Measurements from ENCODE around the gene SGMS1.

DNA sequence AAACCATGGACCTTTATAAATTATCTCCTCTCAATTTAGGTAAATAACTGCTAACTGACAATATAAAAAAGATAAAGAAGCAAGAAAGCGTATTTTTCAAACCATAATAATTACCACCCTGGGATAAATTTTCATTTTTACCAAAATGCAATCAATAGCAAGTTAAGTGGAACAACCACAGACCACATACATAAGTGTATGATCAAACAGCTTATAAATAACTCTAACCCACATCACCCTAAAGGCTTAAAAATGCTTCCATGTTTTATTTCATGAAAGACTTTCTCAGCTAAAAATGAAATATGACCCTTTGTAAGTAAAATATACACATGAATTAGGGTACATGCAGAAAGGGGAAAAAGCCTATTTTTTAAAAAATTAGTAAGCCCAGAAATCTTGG, 156.5 kb downstream of the SGMS1 start:
- TF ChIP-seq, protein P1, sequence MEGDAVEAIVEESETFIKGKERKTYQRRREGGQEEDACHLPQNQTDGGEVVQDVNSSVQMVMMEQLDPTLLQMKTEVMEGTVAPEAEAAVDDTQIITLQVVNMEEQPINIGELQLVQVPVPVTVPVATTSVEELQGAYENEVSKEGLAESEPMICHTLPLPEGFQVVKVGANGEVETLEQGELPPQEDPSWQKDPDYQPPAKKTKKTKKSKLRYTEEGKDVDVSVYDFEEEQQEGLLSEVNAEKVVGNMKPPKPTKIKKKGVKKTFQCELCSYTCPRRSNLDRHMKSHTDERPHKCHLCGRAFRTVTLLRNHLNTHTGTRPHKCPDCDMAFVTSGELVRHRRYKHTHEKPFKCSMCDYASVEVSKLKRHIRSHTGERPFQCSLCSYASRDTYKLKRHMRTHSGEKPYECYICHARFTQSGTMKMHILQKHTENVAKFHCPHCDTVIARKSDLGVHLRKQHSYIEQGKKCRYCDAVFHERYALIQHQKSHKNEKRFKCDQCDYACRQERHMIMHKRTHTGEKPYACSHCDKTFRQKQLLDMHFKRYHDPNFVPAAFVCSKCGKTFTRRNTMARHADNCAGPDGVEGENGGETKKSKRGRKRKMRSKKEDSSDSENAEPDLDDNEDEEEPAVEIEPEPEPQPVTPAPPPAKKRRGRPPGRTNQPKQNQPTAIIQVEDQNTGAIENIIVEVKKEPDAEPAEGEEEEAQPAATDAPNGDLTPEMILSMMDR (IDR thresholded peaks at IDR 0.05) = no peak
- TF ChIP-seq POLR2A (IDR thresholded peaks at IDR 0.05) = no peak

Data from heart left ventricle (tissue), 13 donors.